ENCODE data around the gene DOCK10.
A peak's percentile ranks its signal among the peaks of the same experiment; 100 is the strongest.

DOCK10 gene

GRCh38 chr2:224995419-224995818 lies 46.8 kb downstream of the DOCK10 start:
- Mint-ChIP-seq H3K36me3 (peaks cover 70% of the 10 kb centered on the region), H3K27ac (no peak overlapping the region), H3K4me3 (no peak overlapping the region), H3K4me1 (peaks cover 47% of the 10 kb centered on the region), H3K9me3 (no peaks in the 10 kb centered on the region), H3K27me3 (no peaks in the 10 kb centered on the region)
- CTCF ChIA-PET: no interaction called here
- DNase-seq: no peak

GRCh38 chr2:224994242-224994823 lies 47.9 kb downstream of the DOCK10 start:
- H3K27ac Mint-ChIP-seq: no peak overlapping the region
- no peaks in the 10 kb centered on the region for H3K27me3 Mint-ChIP-seq
- peaks cover 71% of the 10 kb centered on the region for H3K36me3 Mint-ChIP-seq
- no peaks in the 10 kb centered on the region for H3K9me3 Mint-ChIP-seq
- CTCF ChIA-PET: interaction anchor here (1.0 kb wide), 1 partner anchor 25 kb away, joined by 3 read pairs; no protein-coding TSS in a partner anchor
- peaks cover 44% of the 10 kb centered on the region for H3K4me1 Mint-ChIP-seq
- no peak overlapping the region for H3K4me3 Mint-ChIP-seq
- no peak for DNase-seq

GRCh38 chr2:224990710-224991109 lies 51.6 kb downstream of the DOCK10 start:
- DNase-seq: no peak
- Mint-ChIP-seq H3K9me3 (no peaks in the 10 kb centered on the region), H3K4me1 (peaks cover 60% of the 10 kb centered on the region), H3K36me3 (peaks cover 74% of the 10 kb centered on the region), H3K4me3 (no peak overlapping the region), H3K27me3 (no peaks in the 10 kb centered on the region), H3K27ac (no peak overlapping the region)
- CTCF ChIA-PET: interaction anchor here (3.0 kb wide), 1 partner anchor 12 kb away, joined by 28 read pairs; no protein-coding TSS in a partner anchor

GRCh38 chr2:224987733-224988132 lies 54.5 kb downstream of the DOCK10 start:
- DNase-seq: no peak
- peaks cover 2% of the 10 kb centered on the region for H3K9me3 Mint-ChIP-seq
- no peaks in the 10 kb centered on the region for H3K27me3 Mint-ChIP-seq
- no peak overlapping the region for H3K4me3 Mint-ChIP-seq
- CTCF ChIA-PET: interaction anchor here (0.8 to 3.2 kb wide), 3 partner anchors 11 to 23 kb away, joined by 3 to 11 read pairs (median 3); no protein-coding TSS in a partner anchor
- peaks cover 67% of the 10 kb centered on the region for H3K36me3 Mint-ChIP-seq
- H3K27ac Mint-ChIP-seq: no peak overlapping the region
- H3K4me1 Mint-ChIP-seq: peaks cover 81% of the 10 kb centered on the region

- Mint-ChIP-seq H3K9me3 (peaks cover 2% of the 10 kb centered on the region), H3K4me1 (peaks cover 91% of the 10 kb centered on the region), H3K27ac (peak overlapping the region; percentile 33), H3K27me3 (no peaks in the 10 kb centered on the region), H3K36me3 (peaks cover 67% of the 10 kb centered on the region), H3K4me3 (no peak overlapping the region)
- no peak for DNase-seq
- CTCF ChIA-PET: interaction anchor here (2.0 to 3.2 kb wide), 2 partner anchors 12 to 16 kb away, joined by 4 to 11 read pairs; no protein-coding TSS in a partner anchor
Observed at GRCh38 chr2:224986477-224986876, 55.8 kb downstream of the DOCK10 start.

GRCh38 chr2:224984637-224985036 lies 57.6 kb downstream of the DOCK10 start:
- Mint-ChIP-seq H3K36me3 (peaks cover 62% of the 10 kb centered on the region), H3K9me3 (peaks cover 2% of the 10 kb centered on the region), H3K27ac (peak overlapping the region; percentile 91), H3K27me3 (no peaks in the 10 kb centered on the region), H3K4me1 (peaks cover 83% of the 10 kb centered on the region), H3K4me3 (peak overlapping the region; percentile 32)
- CTCF ChIA-PET: interaction anchor here (1.3 kb wide), 1 partner anchor 36 kb away, joined by 3 read pairs; no protein-coding TSS in a partner anchor
- DNase-seq: peak; percentile 36

GRCh38 chr2:224983712-224984554 lies 58.3 kb downstream of the DOCK10 start:
- no peaks in the 10 kb centered on the region for H3K27me3 Mint-ChIP-seq
- peaks cover 61% of the 10 kb centered on the region for H3K36me3 Mint-ChIP-seq
- H3K4me3 Mint-ChIP-seq: peak overlapping the region; percentile 48
- peaks cover 83% of the 10 kb centered on the region for H3K4me1 Mint-ChIP-seq
- H3K27ac Mint-ChIP-seq: peak overlapping the region; percentile 91
- no peak for DNase-seq
- CTCF ChIA-PET: interaction anchor here (1.3 kb wide), 1 partner anchor 35 kb away, joined by 3 read pairs; no protein-coding TSS in a partner anchor
- H3K9me3 Mint-ChIP-seq: peaks cover 2% of the 10 kb centered on the region

- Mint-ChIP-seq H3K36me3 (peaks cover 59% of the 10 kb centered on the region), H3K4me1 (peaks cover 83% of the 10 kb centered on the region), H3K27ac (peak overlapping the region; percentile 91), H3K27me3 (no peaks in the 10 kb centered on the region), H3K4me3 (peak overlapping the region; percentile 48), H3K9me3 (peaks cover 2% of the 10 kb centered on the region)
- CTCF ChIA-PET: interaction anchor here (0.6 to 1.3 kb wide), 3 partner anchors 34 to 1618 kb away, joined by 3 to 7 read pairs (median 3); no protein-coding TSS in a partner anchor
- DNase-seq: peak; percentile 67
Observed at GRCh38 chr2:224982910-224983711, 59.2 kb downstream of the DOCK10 start.

GRCh38 chr2:224982226-224982625 lies 60.0 kb downstream of the DOCK10 start:
- peaks cover 2% of the 10 kb centered on the region for H3K9me3 Mint-ChIP-seq
- CTCF ChIA-PET: interaction anchor here (0.6 to 0.9 kb wide), 2 partner anchors 49 to 1619 kb away, joined by 3 to 7 read pairs; no protein-coding TSS in a partner anchor
- no peaks in the 10 kb centered on the region for H3K27me3 Mint-ChIP-seq
- H3K36me3 Mint-ChIP-seq: peaks cover 56% of the 10 kb centered on the region
- peak overlapping the region; percentile 56 for H3K27ac Mint-ChIP-seq
- H3K4me3 Mint-ChIP-seq: no peak overlapping the region
- DNase-seq: no peak
- H3K4me1 Mint-ChIP-seq: peaks cover 80% of the 10 kb centered on the region

GRCh38 chr2:224976629-224977525 lies 65.4 kb downstream of the DOCK10 start:
- CTCF ChIA-PET: no interaction called here
- H3K4me3 Mint-ChIP-seq: no peak overlapping the region
- no peak overlapping the region for H3K27ac Mint-ChIP-seq
- DNase-seq: no peak
- peaks cover 60% of the 10 kb centered on the region for H3K4me1 Mint-ChIP-seq
- no peaks in the 10 kb centered on the region for H3K9me3 Mint-ChIP-seq
- H3K36me3 Mint-ChIP-seq: peaks cover 41% of the 10 kb centered on the region
- no peaks in the 10 kb centered on the region for H3K27me3 Mint-ChIP-seq

- CTCF ChIA-PET: interaction anchor here (1.0 kb wide), 1 partner anchor 26 kb away, joined by 3 read pairs; no protein-coding TSS in a partner anchor
- Mint-ChIP-seq H3K9me3 (no peaks in the 10 kb centered on the region), H3K4me3 (no peak overlapping the region), H3K27me3 (no peaks in the 10 kb centered on the region), H3K27ac (no peak overlapping the region), H3K4me1 (peaks cover 61% of the 10 kb centered on the region), H3K36me3 (peaks cover 38% of the 10 kb centered on the region)
- no peak for DNase-seq
Observed at GRCh38 chr2:224975761-224976160, 66.5 kb downstream of the DOCK10 start.

- H3K36me3 Mint-ChIP-seq: peaks cover 40% of the 10 kb centered on the region
- CTCF ChIA-PET: no interaction called here
- H3K27me3 Mint-ChIP-seq: no peaks in the 10 kb centered on the region
- H3K9me3 Mint-ChIP-seq: no peaks in the 10 kb centered on the region
- peaks cover 71% of the 10 kb centered on the region for H3K4me1 Mint-ChIP-seq
- peak overlapping the region; percentile 29 for H3K27ac Mint-ChIP-seq
- no peak overlapping the region for H3K4me3 Mint-ChIP-seq
- DNase-seq: no peak
Observed at GRCh38 chr2:224973112-224974016, 68.9 kb downstream of the DOCK10 start.

Data from activated naive CD4-positive, alpha-beta T cell treated with anti-CD3 and anti-CD28 coated beads, Interleukin-2, amount 10 ng/mL, durations not matched to agents 7 days and 5 days (primary cell).